GM23338 (cell line): ENCODE data around the gene GPNMB. TPM values are rescaled to one million over a fixed set of nuclear protein-coding genes. Genes with fewer than 3 reads are reported as not detected.

Source experiments
- ATAC-seq: fragments of 200-7000 bp; cut with Tn5 transposase; 3 replicates; pipeline ENCODE4 v1.9.1; 2020
- DNase-seq: peaks from one replicate; pipeline ENCODE4 v3.0.0-alpha.2; 2015; ENCODE audit warnings: low spot score
- H2AFZ ChIP-seq: fragments of 200-600 bp; sonication (generic); 2 replicates; pipeline ENCODE4 v1.8.0; 2016; ENCODE audit warnings: antibody characterized with exemption, mild to moderate bottlenecking, moderate library complexity
- H3F3A ChIP-seq: fragments of 200-600 bp; sonication (generic); replicated peaks from 2 replicates; pipeline ENCODE4 v1.8.0; 2017; ENCODE audit warnings: antibody characterized with exemption, mixed run types, low read depth
- H3K27ac ChIP-seq: fragments of 200-600 bp; sonication (generic); 2 replicates; pipeline ENCODE4 v1.6.1; 2016; ENCODE audit warnings: low read depth
- H3K27me3 ChIP-seq: fragments of 200-600 bp; sonication (generic); 2 replicates; pipeline ENCODE4 v1.8.0; 2016; ENCODE audit warnings: mild to moderate bottlenecking, mixed run types, moderate library complexity; ENCODE audit not compliant: insufficient read depth
- H3K36me3 ChIP-seq: fragments of 200-600 bp; sonication (generic); 2 replicates; pipeline ENCODE4 v1.8.0; 2016; ENCODE audit warnings: mild to moderate bottlenecking; ENCODE audit not compliant: insufficient read depth
- H3K4me1 ChIP-seq: fragments of 200-600 bp; sonication (generic); 2 replicates; pipeline ENCODE4 v1.8.0; 2016; ENCODE audit warnings: mild to moderate bottlenecking, moderate library complexity; ENCODE audit not compliant: insufficient read depth
- H3K4me2 ChIP-seq: fragments of 200-600 bp; sonication (generic); 2 replicates; pipeline ENCODE4 v1.7.1; 2017; ENCODE audit warnings: mixed run types
- H3K4me3 ChIP-seq: fragments of 200-600 bp; sonication (generic); 2 replicates; pipeline ENCODE4 v1.6.1; 2016; ENCODE audit warnings: mixed run types
- H3K79me2 ChIP-seq: fragments of 200-600 bp; sonication (generic); replicated peaks from 2 replicates; pipeline ENCODE4 v1.8.0; 2017; ENCODE audit warnings: mild to moderate bottlenecking; ENCODE audit not compliant: insufficient read depth
- H3K9me2 ChIP-seq: fragments of 200-600 bp; sonication (generic); 2 replicates; pipeline ENCODE4 v1.8.0; 2017; ENCODE audit not compliant: insufficient read depth
- H4K20me1 ChIP-seq: fragments of 200-600 bp; sonication (generic); replicated peaks from 2 replicates; pipeline ENCODE4 v1.8.0; 2017; ENCODE audit warnings: mild to moderate bottlenecking; ENCODE audit not compliant: insufficient read depth
- H3K27ac Mint-ChIP-seq: 2 replicates; pipeline ENCODE4 v1.8.0; 2020; ENCODE audit warnings: inconsistent platforms, mild to moderate bottlenecking, moderate library complexity, mixed read lengths
- H3K27me3 Mint-ChIP-seq: 3 replicates; pipeline ENCODE4 v1.8.0; 2022; ENCODE audit warnings: low read depth, mild to moderate bottlenecking, moderate library complexity, mixed read lengths, inconsistent platforms; ENCODE audit not compliant: insufficient read depth, poor library complexity
- H3K36me3 Mint-ChIP-seq: 3 replicates; pipeline ENCODE4 v1.8.0; 2021; ENCODE audit warnings: low read depth, mild to moderate bottlenecking, inconsistent platforms, moderate library complexity, mixed read lengths
- H3K4me1 Mint-ChIP-seq: 3 replicates; pipeline ENCODE4 v1.8.0; 2020; ENCODE audit warnings: mild to moderate bottlenecking, inconsistent platforms, mixed read lengths
- H3K4me3 Mint-ChIP-seq: 3 replicates; pipeline ENCODE4 v1.8.0; 2021; ENCODE audit warnings: moderate library complexity, mild to moderate bottlenecking, inconsistent platforms, mixed read lengths
- H3K9me3 Mint-ChIP-seq: 3 replicates; pipeline ENCODE4 v1.8.0; 2020; ENCODE audit warnings: moderate library complexity, mild to moderate bottlenecking, inconsistent platforms, mixed read lengths
- CREB1 ChIP-seq: fragments of 250-450 bp; sonication (Bioruptor Pico); IDR thresholded peaks from 2 replicates; pipeline ENCODE4 v1.5.0; 2020; ENCODE audit warnings: low read depth, mild to moderate bottlenecking, moderate library complexity
- EZH2 ChIP-seq: fragments of 200-600 bp; sonication (generic); IDR thresholded peaks from one replicate; pipeline ENCODE4 v1.8.0; 2017; ENCODE audit warnings: antibody characterized with exemption, mild to moderate bottlenecking, low read depth; ENCODE audit not compliant: unreplicated experiment
- EZH2phosphoT487 ChIP-seq: fragments of 200-600 bp; sonication (generic); IDR thresholded peaks from one replicate; pipeline ENCODE4 v1.8.1; 2018; ENCODE audit warnings: antibody characterized with exemption; ENCODE audit not compliant: unreplicated experiment
- JUNB ChIP-seq: IDR thresholded peaks from one replicate; pipeline ENCODE4 v1.6.1; 2016; ENCODE audit warnings: antibody characterized with exemption; ENCODE audit not compliant: unreplicated experiment
- POLR2AphosphoS5 ChIP-seq: IDR thresholded peaks from 2 replicates; pipeline ENCODE4 v1.6.1; 2016; ENCODE audit warnings: antibody characterized with exemption, low read depth
- STAT1 ChIP-seq: IDR thresholded peaks from one replicate; pipeline ENCODE4 v1.6.1; 2016; ENCODE audit warnings: antibody characterized with exemption; ENCODE audit not compliant: unreplicated experiment
- ZNF114 ChIP-seq: fragments of 250-450 bp; sonication (Bioruptor Pico); IDR thresholded peaks from 2 replicates; pipeline ENCODE4 v1.5.0; 2020; ENCODE audit warnings: mild to moderate bottlenecking, moderate library complexity
- ZNF331 ChIP-seq: fragments of 250-450 bp; sonication (Bioruptor Pico); IDR thresholded peaks from 2 replicates; pipeline ENCODE4 v1.5.0; 2020; ENCODE audit warnings: low read depth, mild to moderate bottlenecking, moderate library complexity
- polyA plus RNA-seq: library from polyadenylated mRNA; unstranded; fragments of >200 nt; fragmentation: Nextera tagmentation; extraction: Ambion mirVana; gene quantifications from 2 replicates; pipeline ENCODE4 v1.2.1, GENCODE V29; 2016
- total RNA-seq: library from RNA; depleted of rRNA; stranded (reverse); fragments of >200 nt; shearing (Covaris generic); gene quantifications from 2 replicates; pipeline ENCODE4 v1.2.3, GENCODE V29; 2014
- TF ChIP-seq, protein P1 (sequence below): IDR thresholded peaks from 2 replicates; pipeline ENCODE4 v1.6.1; 2016; ENCODE audit warnings: antibody characterized with exemption
- TF ChIP-seq, protein P2 (sequence below): fragments of 250-450 bp; sonication (Bioruptor Pico); IDR thresholded peaks from 2 replicates; pipeline ENCODE4 v1.5.0; 2020; ENCODE audit warnings: mild to moderate bottlenecking, moderate library complexity

GPNMB gene
- total and polyA plus RNA-seq, 2 experiments from 2014 or later = 0.76 to 1.2 TPM

DNA sequence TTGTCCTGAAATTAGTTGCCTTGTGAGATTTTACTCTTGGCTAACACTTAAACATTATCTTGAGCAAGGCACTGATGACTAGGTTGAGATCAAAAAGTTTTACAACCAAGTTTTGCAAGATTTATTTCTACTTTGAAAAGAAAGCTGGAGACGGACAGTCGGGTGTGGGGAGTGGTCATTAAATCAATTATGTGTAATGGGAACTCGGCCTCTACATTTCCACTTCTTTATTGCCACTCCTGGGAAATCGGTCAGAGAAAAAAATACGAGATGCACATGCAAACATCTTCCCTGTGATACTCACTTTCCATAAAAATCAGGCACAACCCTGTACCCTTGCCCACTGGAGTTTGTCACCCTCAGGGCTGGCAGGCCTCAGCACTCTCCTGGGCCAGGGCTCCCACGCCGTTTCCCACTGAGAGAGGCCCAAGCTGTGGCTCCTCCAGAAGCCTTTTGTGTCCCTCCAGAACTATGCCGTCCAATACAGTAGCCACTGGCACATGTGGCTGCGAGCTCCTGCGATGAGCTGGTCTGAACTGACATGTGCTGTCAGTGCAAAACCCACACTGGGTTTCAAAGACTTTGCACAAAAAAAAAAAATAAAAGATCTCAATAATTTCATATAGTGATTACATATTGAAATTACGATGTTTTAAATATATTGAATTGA lies 7.5 kb upstream of the GPNMB start (continued):
- TF ChIP-seq, protein P1, sequence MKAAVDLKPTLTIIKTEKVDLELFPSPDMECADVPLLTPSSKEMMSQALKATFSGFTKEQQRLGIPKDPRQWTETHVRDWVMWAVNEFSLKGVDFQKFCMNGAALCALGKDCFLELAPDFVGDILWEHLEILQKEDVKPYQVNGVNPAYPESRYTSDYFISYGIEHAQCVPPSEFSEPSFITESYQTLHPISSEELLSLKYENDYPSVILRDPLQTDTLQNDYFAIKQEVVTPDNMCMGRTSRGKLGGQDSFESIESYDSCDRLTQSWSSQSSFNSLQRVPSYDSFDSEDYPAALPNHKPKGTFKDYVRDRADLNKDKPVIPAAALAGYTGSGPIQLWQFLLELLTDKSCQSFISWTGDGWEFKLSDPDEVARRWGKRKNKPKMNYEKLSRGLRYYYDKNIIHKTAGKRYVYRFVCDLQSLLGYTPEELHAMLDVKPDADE = no peak
- no peak for TF ChIP-seq STAT1

DNA sequence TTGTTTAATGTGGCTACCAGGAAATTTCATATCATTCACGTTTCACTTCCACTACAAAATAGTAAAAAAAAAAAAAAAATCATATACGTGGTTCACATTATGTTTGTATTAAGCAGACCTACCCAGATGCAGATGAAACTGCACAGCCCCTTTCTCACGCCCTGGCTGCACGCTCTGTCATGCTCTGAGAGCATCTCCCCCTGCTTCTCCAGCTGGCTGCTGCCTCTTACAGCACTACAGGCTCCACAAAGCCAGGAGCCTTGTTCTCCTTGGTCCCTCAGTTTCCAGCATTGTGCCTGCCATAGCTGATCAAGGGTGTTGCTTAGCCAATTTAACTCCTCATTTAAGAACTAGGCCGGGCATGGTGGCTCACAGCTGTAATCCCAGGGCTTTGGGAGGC lies 6.9 kb upstream of the GPNMB start:
- H3K9me2 ChIP-seq = no peaks in the 10 kb centered on the region
- ATAC-seq (no peak), DNase-seq (no peak)
- no peaks in the 10 kb centered on the region for H3F3A ChIP-seq
- H3K4me1 Mint-ChIP-seq = no peaks in the 10 kb centered on the region
- no peak overlapping the region for H3K4me3 Mint-ChIP-seq
- no peak overlapping the region for H3K4me2 ChIP-seq
- H4K20me1 ChIP-seq = no peaks in the 10 kb centered on the region
- H3K27me3 Mint-ChIP-seq = peaks cover 3% of the 10 kb centered on the region
- H3K4me1 ChIP-seq = no peaks in the 10 kb centered on the region
- H2AFZ ChIP-seq = 0 out of 2 replicates have a peak overlapping the region, but pooled peaks have one; percentile 24
- H3K27ac Mint-ChIP-seq = no peak overlapping the region
- H3K4me3 ChIP-seq = no peak overlapping the region
- H3K36me3 Mint-ChIP-seq = no peaks in the 10 kb centered on the region
- H3K27ac ChIP-seq = no peak overlapping the region
- no peaks in the 10 kb centered on the region for H3K36me3 ChIP-seq
- no peaks in the 10 kb centered on the region for H3K79me2 ChIP-seq
- TF ChIP-seq STAT1 (no peak), POLR2AphosphoS5 (no peak), EZH2 (no peak)
- H3K9me3 Mint-ChIP-seq = no peaks in the 10 kb centered on the region
- no peaks in the 10 kb centered on the region for H3K27me3 ChIP-seq

DNA sequence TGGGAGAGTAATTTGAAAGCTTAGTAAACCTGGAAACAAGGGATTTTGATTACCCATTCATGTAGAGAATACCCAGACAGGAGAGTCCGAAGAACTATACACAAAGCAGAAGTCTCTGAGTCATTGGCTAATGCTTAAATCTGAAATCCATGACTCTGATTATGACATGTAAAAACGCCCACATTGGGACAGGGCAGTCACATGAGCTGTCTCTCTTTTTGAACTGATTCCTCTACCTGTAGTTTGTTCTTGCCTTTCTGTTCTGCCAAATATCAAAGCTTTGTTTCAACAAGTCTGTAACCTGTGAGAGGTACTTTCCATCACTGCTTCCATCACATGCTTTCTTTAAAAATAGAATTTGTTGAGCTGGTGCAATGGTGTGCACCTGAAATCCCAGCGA lies 4.3 kb upstream of the GPNMB start:
- Mint-ChIP-seq H3K9me3 (no peaks in the 10 kb centered on the region), H3K4me1 (peaks cover 7% of the 10 kb centered on the region), H3K4me3 (no peak overlapping the region), H3K27me3 (no peaks in the 10 kb centered on the region), H3K27ac (no peak overlapping the region), H3K36me3 (no peaks in the 10 kb centered on the region)
- peaks cover 9% of the 10 kb centered on the region for H3K4me1 ChIP-seq
- H3K79me2 ChIP-seq = no peaks in the 10 kb centered on the region
- H3K27ac ChIP-seq = no peak overlapping the region
- H3K36me3 ChIP-seq = no peaks in the 10 kb centered on the region
- no peak overlapping the region for H3K4me2 ChIP-seq
- no peak for ATAC-seq
- H3K27me3 ChIP-seq = peaks cover 7% of the 10 kb centered on the region
- H3K4me3 ChIP-seq = no peak overlapping the region
- peaks cover 6% of the 10 kb centered on the region; the same call in 1 of the 2 replicates for H3F3A ChIP-seq
- H4K20me1 ChIP-seq = no peaks in the 10 kb centered on the region
- no peak for DNase-seq
- peak overlapping the region; percentile 33; the same call in 1 of the 2 replicates for H2AFZ ChIP-seq
- H3K9me2 ChIP-seq = no peaks in the 10 kb centered on the region
- TF ChIP-seq STAT1 (no peak), JUNB (no peak), ZNF331 (CRISPR knock-in tag) (no peak), CREB1 (no peak), EZH2 (no peak), ZNF114 (CRISPR knock-in tag) (no peak), EZH2phosphoT487 (no peak)
- TF ChIP-seq, protein P2, sequence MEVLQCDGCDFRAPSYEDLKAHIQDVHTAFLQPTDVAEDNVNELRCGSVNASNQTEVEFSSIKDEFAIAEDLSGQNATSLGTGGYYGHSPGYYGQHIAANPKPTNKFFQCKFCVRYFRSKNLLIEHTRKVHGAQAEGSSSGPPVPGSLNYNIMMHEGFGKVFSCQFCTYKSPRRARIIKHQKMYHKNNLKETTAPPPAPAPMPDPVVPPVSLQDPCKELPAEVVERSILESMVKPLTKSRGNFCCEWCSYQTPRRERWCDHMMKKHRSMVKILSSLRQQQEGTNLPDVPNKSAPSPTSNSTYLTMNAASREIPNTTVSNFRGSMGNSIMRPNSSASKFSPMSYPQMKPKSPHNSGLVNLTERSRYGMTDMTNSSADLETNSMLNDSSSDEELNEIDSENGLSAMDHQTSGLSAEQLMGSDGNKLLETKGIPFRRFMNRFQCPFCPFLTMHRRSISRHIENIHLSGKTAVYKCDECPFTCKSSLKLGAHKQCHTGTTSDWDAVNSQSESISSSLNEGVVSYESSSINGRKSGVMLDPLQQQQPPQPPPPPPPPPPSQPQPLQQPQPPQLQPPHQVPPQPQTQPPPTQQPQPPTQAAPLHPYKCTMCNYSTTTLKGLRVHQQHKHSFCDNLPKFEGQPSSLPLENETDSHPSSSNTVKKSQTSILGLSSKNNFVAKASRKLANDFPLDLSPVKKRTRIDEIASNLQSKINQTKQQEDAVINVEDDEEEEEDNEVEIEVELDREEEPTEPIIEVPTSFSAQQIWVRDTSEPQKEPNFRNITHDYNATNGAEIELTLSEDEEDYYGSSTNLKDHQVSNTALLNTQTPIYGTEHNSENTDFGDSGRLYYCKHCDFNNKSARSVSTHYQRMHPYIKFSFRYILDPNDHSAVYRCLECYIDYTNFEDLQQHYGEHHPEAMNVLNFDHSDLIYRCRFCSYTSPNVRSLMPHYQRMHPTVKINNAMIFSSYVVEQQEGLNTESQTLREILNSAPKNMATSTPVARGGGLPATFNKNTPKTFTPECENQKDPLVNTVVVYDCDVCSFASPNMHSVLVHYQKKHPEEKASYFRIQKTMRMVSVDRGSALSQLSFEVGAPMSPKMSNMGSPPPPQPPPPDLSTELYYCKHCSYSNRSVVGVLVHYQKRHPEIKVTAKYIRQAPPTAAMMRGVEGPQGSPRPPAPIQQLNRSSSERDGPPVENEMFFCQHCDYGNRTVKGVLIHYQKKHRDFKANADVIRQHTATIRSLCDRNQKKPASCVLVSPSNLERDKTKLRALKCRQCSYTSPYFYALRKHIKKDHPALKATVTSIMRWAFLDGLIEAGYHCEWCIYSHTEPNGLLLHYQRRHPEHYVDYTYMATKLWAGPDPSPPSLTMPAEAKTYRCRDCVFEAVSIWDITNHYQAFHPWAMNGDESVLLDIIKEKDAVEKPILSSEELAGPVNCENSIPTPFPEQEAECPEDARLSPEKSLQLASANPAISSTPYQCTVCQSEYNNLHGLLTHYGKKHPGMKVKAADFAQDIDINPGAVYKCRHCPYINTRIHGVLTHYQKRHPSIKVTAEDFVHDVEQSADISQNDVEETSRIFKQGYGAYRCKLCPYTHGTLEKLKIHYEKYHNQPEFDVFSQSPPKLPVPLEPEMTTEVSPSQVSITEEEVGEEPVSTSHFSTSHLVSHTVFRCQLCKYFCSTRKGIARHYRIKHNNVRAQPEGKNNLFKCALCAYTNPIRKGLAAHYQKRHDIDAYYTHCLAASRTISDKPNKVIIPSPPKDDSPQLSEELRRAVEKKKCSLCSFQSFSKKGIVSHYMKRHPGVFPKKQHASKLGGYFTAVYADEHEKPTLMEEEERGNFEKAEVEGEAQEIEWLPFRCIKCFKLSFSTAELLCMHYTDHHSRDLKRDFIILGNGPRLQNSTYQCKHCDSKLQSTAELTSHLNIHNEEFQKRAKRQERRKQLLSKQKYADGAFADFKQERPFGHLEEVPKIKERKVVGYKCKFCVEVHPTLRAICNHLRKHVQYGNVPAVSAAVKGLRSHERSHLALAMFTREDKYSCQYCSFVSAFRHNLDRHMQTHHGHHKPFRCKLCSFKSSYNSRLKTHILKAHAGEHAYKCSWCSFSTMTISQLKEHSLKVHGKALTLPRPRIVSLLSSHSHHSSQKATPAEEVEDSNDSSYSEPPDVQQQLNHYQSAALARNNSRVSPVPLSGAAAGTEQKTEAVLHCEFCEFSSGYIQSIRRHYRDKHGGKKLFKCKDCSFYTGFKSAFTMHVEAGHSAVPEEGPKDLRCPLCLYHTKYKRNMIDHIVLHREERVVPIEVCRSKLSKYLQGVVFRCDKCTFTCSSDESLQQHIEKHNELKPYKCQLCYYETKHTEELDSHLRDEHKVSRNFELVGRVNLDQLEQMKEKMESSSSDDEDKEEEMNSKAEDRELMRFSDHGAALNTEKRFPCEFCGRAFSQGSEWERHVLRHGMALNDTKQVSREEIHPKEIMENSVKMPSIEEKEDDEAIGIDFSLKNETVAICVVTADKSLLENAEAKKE (CRISPR knock-in tag) = no peak
- TF ChIP-seq, protein P1 = no peak
